Measurements from ENCODE around the gene MAP3K8. TPM values are rescaled to one million over a fixed set of nuclear protein-coding genes. Genes with fewer than 3 reads are reported as not detected.

The MAP3K8 gene
- total and polyA plus RNA-seq, 10 of the 15 experiments (the other 5 are each of a cell fraction or from before 2014, with no cell fraction given), result 25.5 to 115 (median 40.2) TPM

DNA sequence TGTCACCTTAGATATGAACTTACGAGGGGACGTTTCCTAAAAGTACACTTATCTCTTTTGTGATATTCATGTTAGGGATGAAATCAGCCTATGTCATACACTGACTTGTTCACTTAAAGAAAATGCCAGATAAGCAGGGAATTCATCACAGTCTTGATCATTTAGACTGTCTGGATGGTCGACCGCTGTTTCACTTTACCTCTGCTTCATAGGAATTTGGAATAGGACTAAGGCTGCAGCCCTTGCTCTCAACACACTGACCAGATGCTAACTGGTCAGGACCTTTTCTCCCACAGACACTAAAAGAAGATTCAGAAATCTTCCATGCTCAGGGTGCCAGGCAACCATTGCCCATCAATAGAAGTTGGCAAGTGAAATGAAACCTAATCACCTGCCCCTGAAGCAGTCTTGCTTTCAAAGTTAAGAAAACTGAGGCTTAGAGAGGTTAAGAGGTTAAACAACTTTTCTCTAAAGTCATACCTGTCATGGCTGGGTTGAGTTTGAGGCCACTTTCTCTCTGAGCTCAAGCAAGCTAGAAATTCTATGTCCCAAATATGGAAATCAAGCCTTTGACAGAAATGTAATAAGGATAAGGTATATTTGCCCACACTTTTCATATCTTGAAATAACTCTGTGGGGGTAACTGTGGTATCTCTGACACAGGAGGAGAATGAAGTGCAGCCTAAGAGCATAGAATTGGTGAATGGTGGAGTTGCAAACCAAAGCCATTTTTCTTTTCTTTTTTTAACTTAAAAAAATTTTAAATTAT, 77.1 kb downstream of the MAP3K8 start (continued):
- TF ChIP-seq FOXM1 (IDR thresholded peaks at IDR 0.05; ENCODE audit: low read depth, low read length) (no peak), NFXL1 (IDR thresholded peaks at IDR 0.05; ENCODE audit: borderline replicate concordance) (no peak), MEF2B (IDR thresholded peaks at IDR 0.05; ENCODE audit: partially characterized antibody, poor library complexity, severe bottlenecking) (no peak), EGR1 (IDR thresholded peaks at IDR 0.05; ENCODE audit: borderline replicate concordance in 1 of 2, low read depth in 2 of 2, low read length in 2 of 2) (no peak), GABPA (IDR thresholded peaks at IDR 0.05; ENCODE audit: low read depth) (no peak), MEF2A (IDR thresholded peaks at IDR 0.05; ENCODE audit: insufficient read depth, low read depth, low read length) (0 out of 2 replicates have a peak, but pooled peaks have one; percentile 23), TARDBP (IDR thresholded peaks at IDR 0.05; ENCODE audit: borderline replicate concordance) (no peak), STAT1 (conservative IDR thresholded peaks at IDR 0.05) (no peak), JUNB (IDR thresholded peaks at IDR 0.05) (no peak), ETV6 (conservative IDR thresholded peaks at IDR 0.05 in 1 of 2, IDR thresholded peaks at IDR 0.05 in 1 of 2; ENCODE audit: borderline replicate concordance in 1 of 2, low read depth in 1 of 2) (peak in 1 of 2 experiments; percentile 40; a peak in 2 of 4 replicates), POLR2AphosphoS2 (IDR thresholded peaks at IDR 0.05; ENCODE audit: low read depth, low read length) (no peak), BACH1 (IDR thresholded peaks at IDR 0.05; ENCODE audit: borderline replicate concordance) (no peak), ZNF207 (IDR thresholded peaks at IDR 0.05; ENCODE audit: borderline replicate concordance) (no peak), MTA2 (IDR thresholded peaks at IDR 0.05; ENCODE audit: low read depth) (no peak)
- TF ChIP-seq, protein P1, sequence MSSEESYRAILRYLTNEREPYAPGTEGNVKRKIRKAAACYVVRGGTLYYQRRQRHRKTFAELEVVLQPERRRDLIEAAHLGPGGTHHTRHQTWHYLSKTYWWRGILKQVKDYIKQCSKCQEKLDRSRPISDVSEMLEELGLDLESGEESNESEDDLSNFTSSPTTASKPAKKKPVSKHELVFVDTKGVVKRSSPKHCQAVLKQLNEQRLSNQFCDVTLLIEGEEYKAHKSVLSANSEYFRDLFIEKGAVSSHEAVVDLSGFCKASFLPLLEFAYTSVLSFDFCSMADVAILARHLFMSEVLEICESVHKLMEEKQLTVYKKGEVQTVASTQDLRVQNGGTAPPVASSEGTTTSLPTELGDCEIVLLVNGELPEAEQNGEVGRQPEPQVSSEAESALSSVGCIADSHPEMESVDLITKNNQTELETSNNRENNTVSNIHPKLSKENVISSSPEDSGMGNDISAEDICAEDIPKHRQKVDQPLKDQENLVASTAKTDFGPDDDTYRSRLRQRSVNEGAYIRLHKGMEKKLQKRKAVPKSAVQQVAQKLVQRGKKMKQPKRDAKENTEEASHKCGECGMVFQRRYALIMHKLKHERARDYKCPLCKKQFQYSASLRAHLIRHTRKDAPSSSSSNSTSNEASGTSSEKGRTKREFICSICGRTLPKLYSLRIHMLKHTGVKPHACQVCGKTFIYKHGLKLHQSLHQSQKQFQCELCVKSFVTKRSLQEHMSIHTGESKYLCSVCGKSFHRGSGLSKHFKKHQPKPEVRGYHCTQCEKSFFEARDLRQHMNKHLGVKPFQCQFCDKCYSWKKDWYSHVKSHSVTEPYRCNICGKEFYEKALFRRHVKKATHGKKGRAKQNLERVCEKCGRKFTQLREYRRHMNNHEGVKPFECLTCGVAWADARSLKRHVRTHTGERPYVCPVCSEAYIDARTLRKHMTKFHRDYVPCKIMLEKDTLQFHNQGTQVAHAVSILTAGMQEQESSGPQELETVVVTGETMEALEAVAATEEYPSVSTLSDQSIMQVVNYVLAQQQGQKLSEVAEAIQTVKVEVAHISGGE (CRISPR knock-in tag; IDR thresholded peaks at IDR 0.05), result no peak
- TF ChIP-seq, protein P2, sequence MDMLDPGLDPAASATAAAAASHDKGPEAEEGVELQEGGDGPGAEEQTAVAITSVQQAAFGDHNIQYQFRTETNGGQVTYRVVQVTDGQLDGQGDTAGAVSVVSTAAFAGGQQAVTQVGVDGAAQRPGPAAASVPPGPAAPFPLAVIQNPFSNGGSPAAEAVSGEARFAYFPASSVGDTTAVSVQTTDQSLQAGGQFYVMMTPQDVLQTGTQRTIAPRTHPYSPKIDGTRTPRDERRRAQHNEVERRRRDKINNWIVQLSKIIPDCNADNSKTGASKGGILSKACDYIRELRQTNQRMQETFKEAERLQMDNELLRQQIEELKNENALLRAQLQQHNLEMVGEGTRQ (IDR thresholded peaks at IDR 0.05; ENCODE audit: borderline replicate concordance, low read depth, low read length), result no peak
- TF ChIP-seq, protein P3, sequence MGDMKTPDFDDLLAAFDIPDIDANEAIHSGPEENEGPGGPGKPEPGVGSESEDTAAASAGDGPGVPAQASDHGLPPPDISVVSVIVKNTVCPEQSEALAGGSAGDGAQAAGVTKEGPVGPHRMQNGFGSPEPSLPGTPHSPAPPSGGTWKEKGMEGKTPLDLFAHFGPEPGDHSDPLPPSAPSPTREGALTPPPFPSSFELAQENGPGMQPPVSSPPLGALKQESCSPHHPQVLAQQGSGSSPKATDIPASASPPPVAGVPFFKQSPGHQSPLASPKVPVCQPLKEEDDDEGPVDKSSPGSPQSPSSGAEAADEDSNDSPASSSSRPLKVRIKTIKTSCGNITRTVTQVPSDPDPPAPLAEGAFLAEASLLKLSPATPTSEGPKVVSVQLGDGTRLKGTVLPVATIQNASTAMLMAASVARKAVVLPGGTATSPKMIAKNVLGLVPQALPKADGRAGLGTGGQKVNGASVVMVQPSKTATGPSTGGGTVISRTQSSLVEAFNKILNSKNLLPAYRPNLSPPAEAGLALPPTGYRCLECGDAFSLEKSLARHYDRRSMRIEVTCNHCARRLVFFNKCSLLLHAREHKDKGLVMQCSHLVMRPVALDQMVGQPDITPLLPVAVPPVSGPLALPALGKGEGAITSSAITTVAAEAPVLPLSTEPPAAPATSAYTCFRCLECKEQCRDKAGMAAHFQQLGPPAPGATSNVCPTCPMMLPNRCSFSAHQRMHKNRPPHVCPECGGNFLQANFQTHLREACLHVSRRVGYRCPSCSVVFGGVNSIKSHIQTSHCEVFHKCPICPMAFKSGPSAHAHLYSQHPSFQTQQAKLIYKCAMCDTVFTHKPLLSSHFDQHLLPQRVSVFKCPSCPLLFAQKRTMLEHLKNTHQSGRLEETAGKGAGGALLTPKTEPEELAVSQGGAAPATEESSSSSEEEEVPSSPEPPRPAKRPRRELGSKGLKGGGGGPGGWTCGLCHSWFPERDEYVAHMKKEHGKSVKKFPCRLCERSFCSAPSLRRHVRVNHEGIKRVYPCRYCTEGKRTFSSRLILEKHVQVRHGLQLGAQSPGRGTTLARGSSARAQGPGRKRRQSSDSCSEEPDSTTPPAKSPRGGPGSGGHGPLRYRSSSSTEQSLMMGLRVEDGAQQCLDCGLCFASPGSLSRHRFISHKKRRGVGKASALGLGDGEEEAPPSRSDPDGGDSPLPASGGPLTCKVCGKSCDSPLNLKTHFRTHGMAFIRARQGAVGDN (IDR thresholded peaks at IDR 0.05), result 0 out of 2 replicates have a peak, but pooled peaks have one; percentile 26
- TF ChIP-seq, protein P4, sequence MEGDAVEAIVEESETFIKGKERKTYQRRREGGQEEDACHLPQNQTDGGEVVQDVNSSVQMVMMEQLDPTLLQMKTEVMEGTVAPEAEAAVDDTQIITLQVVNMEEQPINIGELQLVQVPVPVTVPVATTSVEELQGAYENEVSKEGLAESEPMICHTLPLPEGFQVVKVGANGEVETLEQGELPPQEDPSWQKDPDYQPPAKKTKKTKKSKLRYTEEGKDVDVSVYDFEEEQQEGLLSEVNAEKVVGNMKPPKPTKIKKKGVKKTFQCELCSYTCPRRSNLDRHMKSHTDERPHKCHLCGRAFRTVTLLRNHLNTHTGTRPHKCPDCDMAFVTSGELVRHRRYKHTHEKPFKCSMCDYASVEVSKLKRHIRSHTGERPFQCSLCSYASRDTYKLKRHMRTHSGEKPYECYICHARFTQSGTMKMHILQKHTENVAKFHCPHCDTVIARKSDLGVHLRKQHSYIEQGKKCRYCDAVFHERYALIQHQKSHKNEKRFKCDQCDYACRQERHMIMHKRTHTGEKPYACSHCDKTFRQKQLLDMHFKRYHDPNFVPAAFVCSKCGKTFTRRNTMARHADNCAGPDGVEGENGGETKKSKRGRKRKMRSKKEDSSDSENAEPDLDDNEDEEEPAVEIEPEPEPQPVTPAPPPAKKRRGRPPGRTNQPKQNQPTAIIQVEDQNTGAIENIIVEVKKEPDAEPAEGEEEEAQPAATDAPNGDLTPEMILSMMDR (IDR thresholded peaks at IDR 0.05 in 2 of 3, conservative IDR thresholded peaks at IDR 0.05 in 1 of 3; ENCODE audit: control insufficient read depth in 2 of 3, extremely low read depth in 1 of 3, insufficient read depth in 1 of 3, low read depth in 3 of 3, low read length in 3 of 3), result no peak
